Panc1 (cell line): ENCODE data around the gene CD300A. TPM values are rescaled to one million over a fixed set of nuclear protein-coding genes. Genes with fewer than 3 reads are reported as not detected.

Experiments used
- ATAC-seq: fragments of 200-7000 bp; cut with Tn5 transposase; 2 replicates; pipeline ENCODE4 v1.9.1; 2020; ENCODE audit warnings: mild to moderate bottlenecking, moderate library complexity
- BruUV-seq: library from RNA; stranded (reverse); fragments of 400-500 nt; replicated peaks from 2 replicates; lab custom pipeline; 2021; lab: Mats Ljungman, UMichigan
- CTCF ChIA-PET: fragments of 300-600 bp; sonication (Branson Sonifier 250); formaldehyde crosslinking; loops from one replicate; lab custom pipeline; 2022; ENCODE audit warnings: antibody characterized with exemption; lab: Charles Lee
- POLR2A ChIA-PET: fragments of 300-600 bp; sonication (Branson Sonifier 250); formaldehyde crosslinking; loops from one replicate; lab custom pipeline; 2022; ENCODE audit warnings: antibody characterized with exemption; lab: Charles Lee
- DNase-seq: peaks from one replicate; pipeline ENCODE4 v3.0.0-alpha.2; 2010; ENCODE audit warnings: low read depth, low spot score
- H3K27ac ChIP-seq: 2 replicates; pipeline ENCODE4 v1.5.1; 2011; ENCODE audit warnings: mild to moderate bottlenecking, low read length, inconsistent platforms
- H3K27me3 ChIP-seq: fragments of 200-500 bp; sonication (Bioruptor generic); 2 replicates; pipeline ENCODE4 v1.6.0; 2014; ENCODE audit warnings: low read length, inconsistent platforms; ENCODE audit not compliant: control insufficient read depth, insufficient read depth
- H3K36me3 ChIP-seq: fragments of 200-500 bp; sonication (Bioruptor generic); 2 replicates; pipeline ENCODE4 v1.5.1; 2014; ENCODE audit warnings: inconsistent platforms, mild to moderate bottlenecking, low read length, moderate library complexity; ENCODE audit not compliant: control insufficient read depth, insufficient read depth
- H3K4me1 ChIP-seq: 2 replicates; pipeline ENCODE4 v1.5.1; 2011; ENCODE audit warnings: inconsistent platforms, mild to moderate bottlenecking, low read length, moderate library complexity; ENCODE audit not compliant: control insufficient read depth, insufficient read depth
- H3K4me3 ChIP-seq, 2 experiments: 2 replicates each; pipeline ENCODE4 v1.5.1; 2011 to 2012; ENCODE audit warnings: low read depth in 2 of 2, low read length in 2 of 2, mild to moderate bottlenecking in 2 of 2, inconsistent platforms in 1 of 2, moderate library complexity in 1 of 2
- H3K9me3 ChIP-seq: fragments of 200-500 bp; sonication (Bioruptor generic); 2 replicates; pipeline ENCODE4 v1.5.1; 2014; ENCODE audit warnings: low read depth, mild to moderate bottlenecking, inconsistent platforms, low read length, moderate library complexity; ENCODE audit not compliant: control insufficient read depth, insufficient read depth
- CTCF ChIP-seq: fragments of 450-650 bp; IDR thresholded peaks from 2 replicates; pipeline ENCODE4 v1.5.1; 2017; ENCODE audit warnings: mild to moderate bottlenecking
- POLR2AphosphoS5 ChIP-seq: IDR thresholded peaks from 2 replicates; pipeline ENCODE4 v1.6.1; 2012; ENCODE audit warnings: mild to moderate bottlenecking, low read depth, low read length, moderate library complexity
- REST ChIP-seq, 2 experiments: IDR thresholded peaks; 2 replicates each; pipeline ENCODE4 v1.6.1; 2011 to 2012; ENCODE audit warnings: low read depth in 2 of 2, control low read depth in 1 of 2, low read length in 1 of 2, mild to moderate bottlenecking in 1 of 2, moderate library complexity in 1 of 2; ENCODE audit not compliant: insufficient read depth in 1 of 2
- SIN3A ChIP-seq: IDR thresholded peaks from 2 replicates; pipeline ENCODE4 v1.6.1; 2012; ENCODE audit warnings: low read depth, mild to moderate bottlenecking, low read length, moderate library complexity, borderline replicate concordance; ENCODE audit not compliant: insufficient read depth
- TCF7L2 ChIP-seq: IDR thresholded peaks from 2 replicates; pipeline ENCODE4 v1.6.1; 2011; ENCODE audit warnings: mild to moderate bottlenecking, low read depth, low read length, inconsistent platforms
- in situ Hi-C: cut with HindIII; loops from 2 replicates; pipeline ENCODE4 v1.10.0; 2016; ENCODE audit warnings: low sequenced_read_pairs, low pct_unique_long_range_greater_than_20kb
- intact Hi-C: fragments of 100-400 bp; cut with micrococcal nuclease; formaldehyde crosslinking; loops from one replicate; pipeline ENCODE4 v1.10.0; 2022; ENCODE audit not compliant: unreplicated experiment
- total RNA-seq: library from RNA; stranded (reverse); gene quantifications from one replicate; pipeline ENCODE4 v1.2.1, GENCODE V29; 2021; ENCODE audit not compliant: unreplicated experiment

The CD300A gene
- total RNA-seq, 1 experiment from 2014 or later, result 0.21 TPM

- DNase-seq (no peak), ATAC-seq (peak; percentile 48)
- POLR2A ChIA-PET, result interaction anchor here (0.7 to 0.8 kb wide), 2 partner anchors 20 to 119 kb away, joined by 3 read pairs; no protein-coding TSS in a partner anchor
- Histone ChIP-seq H3K27me3 (0 out of 2 replicates have a peak, but pooled peaks cover 2% of the 10 kb centered on the region), H3K4me3 (peak overlapping the region; percentile 44 to 62), H3K4me1 (peaks cover 17% of the 10 kb centered on the region), H3K36me3 (no peaks in the 10 kb centered on the region), H3K27ac (peak overlapping the region; percentile 32), H3K9me3 (no peaks in the 10 kb centered on the region)
- in situ Hi-C loops, result no loop called here
- intact Hi-C loops, result no loop called here
- CTCF ChIA-PET, result interaction anchor here (0.6 to 6.4 kb wide), 7 partner anchors 16 to 149 kb away, joined by 3 to 62 read pairs (median 8); partner anchors contain the start of gene GPR142
- no peak for TF ChIP-seq CTCF
- TF ChIP-seq TCF7L2, result no peak
- no peak for TF ChIP-seq POLR2AphosphoS5
- TF ChIP-seq REST (IDR thresholded peaks at IDR 0.05; ENCODE audit: insufficient read depth in 1 of 2, low read depth in 2 of 2, low read length in 1 of 2), result no peak; a peak in 1 of 4 replicates
- TF ChIP-seq SIN3A, result no peak
- BruUV-seq, result no TSS peak
Observed at GRCh38 chr17:74453665-74454196, 12.7 kb upstream of the CD300A start.

GRCh38 chr17:74454197-74455024 lies 12.0 kb upstream of the CD300A start:
- H3K27ac ChIP-seq, result peak overlapping the region; percentile 63
- 0 out of 2 replicates have a peak, but pooled peaks cover 2% of the 10 kb centered on the region for H3K27me3 ChIP-seq
- intact Hi-C loops, result no loop called here
- DNase-seq (no peak), ATAC-seq (peak; percentile 96)
- no peaks in the 10 kb centered on the region for H3K9me3 ChIP-seq
- in situ Hi-C loops, result no loop called here
- CTCF ChIA-PET, result interaction anchor here (0.6 to 6.4 kb wide), 8 partner anchors 17 to 149 kb away, joined by 3 to 62 read pairs (median 8); partner anchors contain the start of gene GPR142
- POLR2A ChIA-PET, result interaction anchor here (0.7 to 0.8 kb wide), 2 partner anchors 21 to 119 kb away, joined by 3 read pairs; no protein-coding TSS in a partner anchor
- H3K36me3 ChIP-seq, result no peaks in the 10 kb centered on the region
- no peak for TF ChIP-seq TCF7L2
- TF ChIP-seq CTCF, result no peak
- TF ChIP-seq REST (IDR thresholded peaks at IDR 0.05; ENCODE audit: insufficient read depth in 1 of 2, low read depth in 2 of 2, low read length in 1 of 2), result no peak
- TF ChIP-seq SIN3A, result no peak
- TF ChIP-seq POLR2AphosphoS5, result no peak
- peak overlapping the region; percentile 44 to 62 for H3K4me3 ChIP-seq
- BruUV-seq, result no TSS peak
- peaks cover 17% of the 10 kb centered on the region for H3K4me1 ChIP-seq
